Fibroblast of lung (primary cell): ENCODE data around the gene TBX10. TPM values are rescaled to one million over a fixed set of nuclear protein-coding genes. Genes with fewer than 3 reads are reported as not detected.

Source experiments
- DNase-seq, 2 donors: peaks; one replicate each; pipeline versions ENCODE4 v3.0.0 to v3.0.0-alpha.2; 2010; ENCODE audit warnings: low read depth in 2 of 2
- H2AFZ ChIP-seq: 2 replicates; pipeline ENCODE4 v1.5.1; 2012; ENCODE audit warnings: low read length, control low read depth, inconsistent platforms
- H3K27ac ChIP-seq: 2 replicates; pipeline ENCODE4 v1.5.1; 2011; ENCODE audit warnings: low read length, control low read depth; ENCODE audit not compliant: insufficient read depth
- H3K27me3 ChIP-seq: 2 replicates; pipeline ENCODE4 v1.5.1; 2011; ENCODE audit warnings: mild to moderate bottlenecking, low read length; ENCODE audit not compliant: control insufficient read depth, insufficient read depth
- H3K36me3 ChIP-seq: 2 replicates; pipeline ENCODE4 v1.5.1; 2011; ENCODE audit warnings: low read length; ENCODE audit not compliant: control insufficient read depth, insufficient read depth
- H3K4me1 ChIP-seq: 2 replicates; pipeline ENCODE4 v1.5.1; 2011; ENCODE audit warnings: low read length; ENCODE audit not compliant: control insufficient read depth, insufficient read depth; ENCODE audit errors: extremely low read depth
- H3K4me2 ChIP-seq: 2 replicates; pipeline ENCODE4 v1.5.1; 2011; ENCODE audit warnings: low read length, control low read depth; ENCODE audit not compliant: insufficient read depth; ENCODE audit errors: extremely low read depth
- H3K4me3 ChIP-seq, 4 experiments: fragments of 200-600 bp in 1 of 4; sonication (generic) in 1 of 4; replicated peaks in 1 of 4; 2 replicates each; pipeline ENCODE4 v1.5.1; 2011 to 2016; ENCODE audit warnings: low read length in 4 of 4, low read depth in 3 of 4, mild to moderate bottlenecking in 3 of 4, control low read depth in 2 of 4, inconsistent platforms in 1 of 4, mixed read lengths in 1 of 4; ENCODE audit not compliant: insufficient read depth in 1 of 4; ENCODE audit errors: control extremely low read depth in 1 of 4
- H3K79me2 ChIP-seq: 2 replicates; pipeline ENCODE4 v1.5.1; 2012; ENCODE audit warnings: mild to moderate bottlenecking, low read length, inconsistent platforms; ENCODE audit not compliant: control insufficient read depth, insufficient read depth
- H3K9ac ChIP-seq: 2 replicates; pipeline ENCODE4 v1.5.1; 2011; ENCODE audit warnings: mild to moderate bottlenecking, low read length, control low read depth; ENCODE audit not compliant: insufficient read depth
- H3K9me3 ChIP-seq: 2 replicates; pipeline ENCODE4 v1.5.1; 2012; ENCODE audit warnings: low read depth, low read length; ENCODE audit not compliant: control insufficient read depth, insufficient read depth
- H4K20me1 ChIP-seq: 2 replicates; pipeline ENCODE4 v1.5.1; 2011; ENCODE audit warnings: low read length; ENCODE audit not compliant: control insufficient read depth, insufficient read depth; ENCODE audit errors: extremely low read depth
- EZH2 ChIP-seq: IDR thresholded peaks from 2 replicates; pipeline ENCODE4 v1.5.1; 2012; ENCODE audit warnings: low read length, control low read depth, mild to moderate bottlenecking; ENCODE audit errors: missing control alignments
- polyA plus RNA-seq, 2 donors: library from polyadenylated mRNA; depleted of rRNA in 1 of 2; stranded (reverse) in 1 of 2; unstranded in 1 of 2; fragments of >200 nt; gene quantifications; 2 replicates each; pipeline ENCODE4 v1.2.1, GENCODE V29; 2011 to 2012; ENCODE audit warnings: missing spikeins in 1 of 2
- total RNA-seq: library from RNA; depleted of rRNA; stranded (reverse); fragments of >200 nt; gene quantifications from 2 replicates; pipeline ENCODE4 v1.2.1, GENCODE V29; 2014
- TF ChIP-seq, protein P1 (sequence below), 2 donors: IDR thresholded peaks in 1 of 2; conservative IDR thresholded peaks in 1 of 2; 1 replicate in 1 of 2; 2 replicates in 1 of 2; pipeline ENCODE4 v1.5.1; 2011 to 2012; ENCODE audit warnings: low read length in 2 of 2, control low read depth in 1 of 2, inconsistent platforms in 1 of 2, low read depth in 1 of 2, mild to moderate bottlenecking in 1 of 2

Gene TBX10
- total and polyA plus RNA-seq, 2 donors (not counting 1 experiment from before 2014, with no cell fraction given) = not detected

GRCh38 chr11:67649634-67650510, 10.3 kb upstream of the TBX10 start:
- H3K9me3 ChIP-seq = no peaks in the 10 kb centered on the region
- no peaks in the 10 kb centered on the region for H3K79me2 ChIP-seq
- TF ChIP-seq, protein P1, sequence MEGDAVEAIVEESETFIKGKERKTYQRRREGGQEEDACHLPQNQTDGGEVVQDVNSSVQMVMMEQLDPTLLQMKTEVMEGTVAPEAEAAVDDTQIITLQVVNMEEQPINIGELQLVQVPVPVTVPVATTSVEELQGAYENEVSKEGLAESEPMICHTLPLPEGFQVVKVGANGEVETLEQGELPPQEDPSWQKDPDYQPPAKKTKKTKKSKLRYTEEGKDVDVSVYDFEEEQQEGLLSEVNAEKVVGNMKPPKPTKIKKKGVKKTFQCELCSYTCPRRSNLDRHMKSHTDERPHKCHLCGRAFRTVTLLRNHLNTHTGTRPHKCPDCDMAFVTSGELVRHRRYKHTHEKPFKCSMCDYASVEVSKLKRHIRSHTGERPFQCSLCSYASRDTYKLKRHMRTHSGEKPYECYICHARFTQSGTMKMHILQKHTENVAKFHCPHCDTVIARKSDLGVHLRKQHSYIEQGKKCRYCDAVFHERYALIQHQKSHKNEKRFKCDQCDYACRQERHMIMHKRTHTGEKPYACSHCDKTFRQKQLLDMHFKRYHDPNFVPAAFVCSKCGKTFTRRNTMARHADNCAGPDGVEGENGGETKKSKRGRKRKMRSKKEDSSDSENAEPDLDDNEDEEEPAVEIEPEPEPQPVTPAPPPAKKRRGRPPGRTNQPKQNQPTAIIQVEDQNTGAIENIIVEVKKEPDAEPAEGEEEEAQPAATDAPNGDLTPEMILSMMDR (conservative IDR thresholded peaks at IDR 0.05 in 1 of 2, IDR thresholded peaks at IDR 0.05 in 1 of 2; ENCODE audit: low read depth in 1 of 2, low read length in 2 of 2) = no peak
- TF ChIP-seq EZH2 = no peak
- no peak overlapping the region for H3K9ac ChIP-seq
- no peaks in the 10 kb centered on the region for H3K36me3 ChIP-seq
- DNase-seq = no peak
- H4K20me1 ChIP-seq = no peaks in the 10 kb centered on the region
- no peak overlapping the region for H3K4me3 ChIP-seq
- no peaks in the 10 kb centered on the region for H3K4me1 ChIP-seq
- H3K27ac ChIP-seq = no peak overlapping the region
- H2AFZ ChIP-seq = no peak overlapping the region
- no peaks in the 10 kb centered on the region for H3K27me3 ChIP-seq
- H3K4me2 ChIP-seq = no peak overlapping the region

GRCh38 chr11:67648796-67649613, 9.4 kb upstream of the TBX10 start:
- no peaks in the 10 kb centered on the region for H3K4me1 ChIP-seq
- H3K27ac ChIP-seq = no peak overlapping the region
- H3K27me3 ChIP-seq = no peaks in the 10 kb centered on the region
- no peaks in the 10 kb centered on the region for H3K9me3 ChIP-seq
- no peaks in the 10 kb centered on the region for H4K20me1 ChIP-seq
- H3K4me2 ChIP-seq = no peak overlapping the region
- no peak overlapping the region for H3K4me3 ChIP-seq
- TF ChIP-seq, protein P1 (conservative IDR thresholded peaks at IDR 0.05 in 1 of 2, IDR thresholded peaks at IDR 0.05 in 1 of 2; ENCODE audit: low read depth in 1 of 2, low read length in 2 of 2) = no peak
- TF ChIP-seq EZH2 = no peak
- H2AFZ ChIP-seq = no peak overlapping the region
- no peaks in the 10 kb centered on the region for H3K36me3 ChIP-seq
- H3K9ac ChIP-seq = no peak overlapping the region
- no peaks in the 10 kb centered on the region for H3K79me2 ChIP-seq
- DNase-seq = no peak

DNA sequence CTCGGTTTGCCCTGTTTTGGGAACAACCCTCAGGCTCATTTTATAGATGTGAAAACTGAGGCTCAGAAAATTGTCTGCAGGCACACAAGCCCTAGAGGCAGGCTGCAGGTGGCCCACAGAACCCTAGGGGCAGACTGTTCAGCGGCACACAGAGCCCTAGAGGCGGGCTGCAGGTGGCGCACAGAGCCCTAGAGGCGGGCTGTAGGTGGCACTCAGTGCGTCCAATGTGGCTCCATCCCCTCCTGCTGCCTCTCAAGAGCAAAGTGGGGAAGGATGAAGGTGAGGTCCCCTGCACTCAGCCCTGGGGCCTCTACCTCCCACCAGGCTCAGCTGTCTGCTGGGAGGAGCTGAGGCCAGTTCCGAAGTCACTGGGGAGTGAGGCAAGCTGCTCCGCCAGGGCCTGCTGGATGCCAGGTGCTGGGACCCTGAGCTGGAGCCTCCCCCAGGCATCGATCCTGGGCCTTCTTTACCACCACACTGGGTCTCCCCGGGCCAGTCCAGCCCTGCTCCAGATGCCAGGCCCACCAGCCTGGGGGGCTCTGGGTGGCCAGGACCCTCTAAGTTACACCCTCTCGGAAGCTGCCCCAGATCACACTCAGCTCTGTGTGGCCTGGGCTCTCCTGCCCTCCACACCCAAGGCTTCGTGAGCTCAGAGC, 8.7 kb upstream of the TBX10 start:
- Histone ChIP-seq H3K4me1 (no peaks in the 10 kb centered on the region), H4K20me1 (no peaks in the 10 kb centered on the region), H3K4me3 (no peak overlapping the region), H2AFZ (no peak overlapping the region), H3K9me3 (no peaks in the 10 kb centered on the region), H3K9ac (no peak overlapping the region), H3K4me2 (no peak overlapping the region), H3K36me3 (no peaks in the 10 kb centered on the region), H3K27ac (no peak overlapping the region), H3K27me3 (no peaks in the 10 kb centered on the region), H3K79me2 (no peaks in the 10 kb centered on the region)
- no peak for DNase-seq
- TF ChIP-seq, protein P1 (conservative IDR thresholded peaks at IDR 0.05 in 1 of 2, IDR thresholded peaks at IDR 0.05 in 1 of 2; ENCODE audit: low read depth in 1 of 2, low read length in 2 of 2) = peak in 1 of 2 donors; percentile 8
- TF ChIP-seq EZH2 = no peak
